Nephron progenitor cell (in vitro differentiated cells): ENCODE results near the gene PRKAG2.

Experiments
- DNase-seq: peaks from one replicate; pipeline ENCODE4 v3.0.0; 2021
- H3K27ac Mint-ChIP-seq: 2 replicates; pipeline ENCODE4 v1.8.0; 2021; ENCODE audit warnings: mild to moderate bottlenecking, moderate library complexity, mixed read lengths
- H3K27me3 Mint-ChIP-seq: 2 replicates; pipeline ENCODE4 v1.8.0; 2021; ENCODE audit warnings: mild to moderate bottlenecking, low read depth, mixed read lengths; ENCODE audit not compliant: poor library complexity
- H3K36me3 Mint-ChIP-seq: 2 replicates; pipeline ENCODE4 v1.8.0; 2021; ENCODE audit warnings: low read depth, mixed read lengths
- H3K4me1 Mint-ChIP-seq: 2 replicates; pipeline ENCODE4 v1.8.0; 2021; ENCODE audit warnings: mixed read lengths
- H3K4me3 Mint-ChIP-seq: 2 replicates; pipeline ENCODE4 v1.8.0; 2021; ENCODE audit warnings: mild to moderate bottlenecking, moderate library complexity, mixed read lengths
- H3K9me3 Mint-ChIP-seq: 2 replicates; pipeline ENCODE4 v1.8.0; 2021; ENCODE audit warnings: mild to moderate bottlenecking, moderate library complexity, mixed read lengths
- CTCF ChIP-seq: fragments of 200-600 bp; sonication (generic); IDR thresholded peaks from 2 replicates; pipeline ENCODE4 v1.5.0; 2021; ENCODE audit warnings: antibody characterized with exemption

PRKAG2 gene

DNA sequence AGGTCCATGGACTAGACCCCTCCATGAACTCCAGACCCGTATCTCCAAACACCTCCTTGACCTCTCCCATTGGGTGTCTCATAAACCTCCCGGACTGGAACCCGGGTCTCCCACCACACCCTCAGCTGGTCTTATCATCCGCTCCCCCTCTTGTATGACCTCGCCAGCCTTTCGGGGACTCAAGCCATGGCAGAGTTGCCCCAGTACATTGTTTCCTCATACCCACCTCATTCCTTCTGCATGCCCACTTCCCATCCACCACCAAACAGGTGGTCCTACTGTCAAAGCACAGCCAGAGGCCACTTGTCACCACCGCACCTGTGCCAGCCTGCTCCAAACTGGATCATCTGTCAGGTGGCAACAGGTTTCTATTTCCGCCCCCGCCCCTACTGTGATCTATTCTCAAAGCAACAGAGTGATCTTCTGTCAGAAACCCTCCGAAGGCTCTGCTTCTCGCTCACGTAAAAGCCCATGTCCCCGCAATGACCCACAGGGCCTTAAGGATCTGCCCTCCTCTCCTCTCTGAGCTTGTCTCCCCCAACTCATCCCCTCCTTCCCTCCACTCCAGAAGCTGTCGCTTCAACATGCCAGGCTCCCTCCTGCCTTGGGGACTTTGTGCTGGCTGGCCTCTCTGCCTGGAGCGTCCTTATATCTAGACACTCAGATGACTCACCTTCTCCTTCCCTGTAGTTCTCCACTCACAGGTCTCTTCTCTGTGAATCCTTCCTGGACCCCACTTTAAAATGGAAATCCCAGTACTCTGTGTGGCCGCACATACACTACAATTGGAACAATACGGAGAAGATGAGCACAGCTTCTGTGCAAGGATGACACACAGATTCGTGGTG is 22.8 kb upstream of the PRKAG2 start:
- Mint-ChIP-seq H3K4me3 (peak overlapping the region; percentile 7), H3K36me3 (no peaks in the 10 kb centered on the region), H3K9me3 (no peaks in the 10 kb centered on the region), H3K4me1 (peaks cover 64% of the 10 kb centered on the region), H3K27ac (no peak overlapping the region), H3K27me3 (peaks cover 55% of the 10 kb centered on the region)
- no peak for DNase-seq
- TF ChIP-seq CTCF: no peak

GRCh38 chr7:151897951-151898686 is 21.2 kb upstream of the PRKAG2 start:
- no peak overlapping the region for H3K27ac Mint-ChIP-seq
- no peak for DNase-seq
- no peaks in the 10 kb centered on the region for H3K36me3 Mint-ChIP-seq
- H3K27me3 Mint-ChIP-seq: peaks cover 62% of the 10 kb centered on the region
- TF ChIP-seq CTCF: no peak
- H3K4me3 Mint-ChIP-seq: no peak overlapping the region
- H3K9me3 Mint-ChIP-seq: no peaks in the 10 kb centered on the region
- H3K4me1 Mint-ChIP-seq: peaks cover 76% of the 10 kb centered on the region

DNA sequence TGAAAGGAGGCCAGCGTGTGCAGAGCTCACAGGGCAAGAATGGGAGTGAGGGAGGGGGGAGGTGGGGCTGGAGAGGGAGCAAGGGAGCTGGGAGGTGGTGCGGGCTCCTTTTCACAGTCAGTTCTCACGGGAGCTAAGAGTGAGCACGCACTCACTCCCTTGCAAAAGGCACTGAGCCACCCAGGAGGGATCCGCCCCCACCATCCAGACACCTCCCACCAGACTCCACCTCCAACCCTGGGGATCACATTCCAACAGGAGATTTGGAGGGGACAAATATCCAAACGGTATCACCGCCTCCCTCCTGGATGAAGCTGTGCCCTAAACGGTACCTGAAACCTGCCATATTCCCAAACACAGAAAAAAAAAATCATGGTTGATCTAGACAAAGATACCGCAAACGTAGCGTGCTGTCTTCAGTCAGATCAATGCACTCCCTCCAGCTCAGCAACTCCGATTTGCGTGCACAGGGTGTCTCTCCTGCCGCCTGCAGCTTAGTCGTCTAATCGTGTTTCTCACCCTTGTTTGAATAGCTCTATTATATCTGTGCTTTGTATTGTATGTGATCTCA is 20.3 kb upstream of the PRKAG2 start:
- no peak for TF ChIP-seq CTCF
- peak; percentile 51 for DNase-seq
- Mint-ChIP-seq H3K27ac (no peak overlapping the region), H3K36me3 (no peaks in the 10 kb centered on the region), H3K4me3 (peak overlapping the region; percentile 78), H3K27me3 (peaks cover 68% of the 10 kb centered on the region), H3K4me1 (peaks cover 76% of the 10 kb centered on the region), H3K9me3 (no peaks in the 10 kb centered on the region)

- Mint-ChIP-seq H3K36me3 (no peaks in the 10 kb centered on the region), H3K4me3 (peak overlapping the region; percentile 33), H3K27me3 (peaks cover 67% of the 10 kb centered on the region), H3K27ac (no peak overlapping the region), H3K9me3 (no peaks in the 10 kb centered on the region), H3K4me1 (peaks cover 76% of the 10 kb centered on the region)
- DNase-seq: no peak
- TF ChIP-seq CTCF: no peak
Observed at GRCh38 chr7:151896486-151896885, 19.6 kb upstream of the PRKAG2 start.

DNA sequence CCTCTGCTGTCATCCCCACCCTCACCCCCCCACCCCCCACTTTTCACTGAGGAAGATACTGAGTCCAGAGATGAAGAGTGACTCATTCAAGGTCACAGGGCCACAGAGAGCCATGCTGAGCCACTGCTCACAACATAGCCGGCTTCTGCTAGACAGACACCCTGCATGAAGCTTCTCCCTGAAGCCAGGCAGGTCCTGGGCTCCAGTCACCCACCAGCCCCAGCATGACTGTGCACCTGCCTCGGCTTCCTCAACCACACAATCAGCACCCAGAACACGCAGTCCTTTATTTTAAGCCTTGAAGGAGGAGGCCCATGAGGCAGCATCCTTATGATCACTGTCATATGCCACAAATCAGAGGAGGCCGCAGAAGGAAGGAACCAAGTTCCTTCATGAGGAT is 19.2 kb upstream of the PRKAG2 start:
- H3K27me3 Mint-ChIP-seq: peaks cover 70% of the 10 kb centered on the region
- no peak for TF ChIP-seq CTCF
- H3K36me3 Mint-ChIP-seq: no peaks in the 10 kb centered on the region
- peaks cover 76% of the 10 kb centered on the region for H3K4me1 Mint-ChIP-seq
- no peak overlapping the region for H3K27ac Mint-ChIP-seq
- H3K9me3 Mint-ChIP-seq: no peaks in the 10 kb centered on the region
- peak overlapping the region; percentile 33 for H3K4me3 Mint-ChIP-seq
- DNase-seq: no peak
